ENCODE results near the gene DACH1. TPM values are rescaled to one million over a fixed set of nuclear protein-coding genes. Genes with fewer than 3 reads are reported as not detected.

DACH1 gene
- polyA plus RNA-seq, 1 donor = 8.1 TPM

DNA sequence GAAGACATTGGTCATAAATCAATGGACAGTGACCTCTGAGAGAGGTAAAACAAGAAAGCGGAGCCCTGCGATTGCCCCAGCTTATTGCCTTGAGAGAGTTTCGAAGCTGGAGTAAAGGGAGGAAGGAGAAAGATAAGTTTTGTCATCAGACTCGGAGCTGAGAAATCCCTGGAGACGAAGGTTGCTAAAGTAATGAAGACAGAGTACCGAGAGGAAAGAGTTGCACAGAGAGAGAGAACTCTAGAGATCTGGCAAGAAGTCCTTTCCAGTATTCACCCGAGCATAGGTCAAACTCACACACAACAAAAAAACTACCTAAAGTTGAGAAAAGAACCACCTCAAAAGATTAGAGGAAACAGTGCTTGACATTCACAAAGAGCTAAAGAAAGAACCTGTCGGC is 472.0 kb downstream of the DACH1 start:
- no peak for DNase-seq (ENCODE audit: low read depth)

DNA sequence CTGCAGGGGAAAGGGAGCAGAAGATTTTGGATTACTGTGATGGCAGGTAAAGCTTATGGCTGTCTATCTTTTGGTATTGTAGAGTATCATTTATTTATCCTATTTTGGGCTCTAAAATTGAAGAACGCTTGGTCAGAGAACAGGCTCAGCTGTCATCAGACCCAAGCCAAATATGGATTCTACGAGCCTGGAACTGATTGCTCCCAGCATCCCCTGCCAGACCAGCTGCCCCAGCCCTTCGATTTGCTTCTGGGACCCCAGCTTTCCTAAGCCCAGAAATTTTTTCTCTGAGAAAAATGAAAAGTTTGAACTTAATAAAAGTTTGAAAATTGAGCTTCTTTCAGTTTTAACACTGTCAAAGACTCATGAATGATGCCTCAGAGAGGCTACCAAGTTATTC is 472.8 kb downstream of the DACH1 start:
- DNase-seq (ENCODE audit: low read depth) = no peak

All from forelimb muscle (tissue), 1 donor.